ENCODE results near the gene CUX1. TPM values are rescaled to one million over a fixed set of nuclear protein-coding genes. Genes with fewer than 3 reads are reported as not detected.

Gene CUX1
- total and polyA plus RNA-seq, 2 of the 13 experiments (the other 11 are each of a cell fraction or from before 2014, with no cell fraction given) = 13.7 to 14.9 TPM

- TF ChIP-seq, protein P1, sequence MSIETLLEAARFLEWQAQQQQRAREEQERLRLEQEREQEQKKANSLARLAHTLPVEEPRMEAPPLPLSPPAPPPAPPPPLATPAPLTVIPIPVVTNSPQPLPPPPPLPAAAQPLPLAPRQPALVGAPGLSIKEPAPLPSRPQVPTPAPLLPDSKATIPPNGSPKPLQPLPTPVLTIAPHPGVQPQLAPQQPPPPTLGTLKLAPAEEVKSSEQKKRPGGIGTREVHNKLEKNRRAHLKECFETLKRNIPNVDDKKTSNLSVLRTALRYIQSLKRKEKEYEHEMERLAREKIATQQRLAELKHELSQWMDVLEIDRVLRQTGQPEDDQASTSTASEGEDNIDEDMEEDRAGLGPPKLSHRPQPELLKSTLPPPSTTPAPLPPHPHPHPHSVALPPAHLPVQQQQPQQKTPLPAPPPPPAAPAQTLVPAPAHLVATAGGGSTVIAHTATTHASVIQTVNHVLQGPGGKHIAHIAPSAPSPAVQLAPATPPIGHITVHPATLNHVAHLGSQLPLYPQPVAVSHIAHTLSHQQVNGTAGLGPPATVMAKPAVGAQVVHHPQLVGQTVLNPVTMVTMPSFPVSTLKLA (IDR thresholded peaks at IDR 0.05) = no peak
- no peak for TF ChIP-seq FIP1L1 (IDR thresholded peaks at IDR 0.05; ENCODE audit: borderline replicate concordance, insufficient read depth, low read depth, low read length)
- no peak for TF ChIP-seq PLRG1 (conservative IDR thresholded peaks at IDR 0.05)
- no peak for TF ChIP-seq NONO (IDR thresholded peaks at IDR 0.05)
- no peak for TF ChIP-seq NONO (CRISPR knock-in tag; conservative IDR thresholded peaks at IDR 0.05)
- TF ChIP-seq, protein P2, sequence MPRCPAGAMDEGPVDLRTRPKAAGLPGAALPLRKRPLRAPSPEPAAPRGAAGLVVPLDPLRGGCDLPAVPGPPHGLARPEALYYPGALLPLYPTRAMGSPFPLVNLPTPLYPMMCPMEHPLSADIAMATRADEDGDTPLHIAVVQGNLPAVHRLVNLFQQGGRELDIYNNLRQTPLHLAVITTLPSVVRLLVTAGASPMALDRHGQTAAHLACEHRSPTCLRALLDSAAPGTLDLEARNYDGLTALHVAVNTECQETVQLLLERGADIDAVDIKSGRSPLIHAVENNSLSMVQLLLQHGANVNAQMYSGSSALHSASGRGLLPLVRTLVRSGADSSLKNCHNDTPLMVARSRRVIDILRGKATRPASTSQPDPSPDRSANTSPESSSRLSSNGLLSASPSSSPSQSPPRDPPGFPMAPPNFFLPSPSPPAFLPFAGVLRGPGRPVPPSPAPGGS (CRISPR knock-in tag; IDR thresholded peaks at IDR 0.05) = no peak
- no peak for TF ChIP-seq ZNF33B (CRISPR knock-in tag; IDR thresholded peaks at IDR 0.05)
- no peak for TF ChIP-seq ZNF263 (CRISPR knock-in tag; IDR thresholded peaks at IDR 0.05)
These were observed 82.2 kb downstream of the CUX1 start (continued) for GRCh38 chr7:101899616-101900015.

DNA sequence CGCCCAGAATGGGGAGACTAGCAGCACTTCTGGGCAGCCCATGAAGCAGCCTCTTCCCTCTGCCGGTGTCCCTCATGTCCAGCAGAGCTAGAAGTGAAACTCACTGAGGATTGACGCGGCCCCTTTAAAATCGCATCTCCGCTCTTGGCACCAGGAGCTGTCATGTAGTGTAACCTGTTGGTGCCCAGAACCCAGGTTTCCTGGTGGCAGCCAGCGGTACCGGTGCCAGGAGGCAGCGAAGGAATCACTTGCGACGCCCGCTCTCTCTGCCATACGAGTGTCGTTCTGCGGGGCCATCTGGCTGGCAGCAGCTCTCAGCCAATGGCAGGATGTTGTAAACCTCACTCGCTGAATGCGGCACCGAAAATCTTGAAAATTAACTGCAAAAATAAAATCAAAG is 82.7 kb downstream of the CUX1 start:
- Histone ChIP-seq H3K36me3 (replicated peaks in 1 of 2; ENCODE audit: control insufficient read depth in 1 of 2, insufficient read depth in 2 of 2, low read length in 2 of 2) (no peaks in the 10 kb centered on the region), H3K9me3 (ENCODE audit: low read length) (no peaks in the 10 kb centered on the region), H4K20me1 (ENCODE audit: insufficient read depth, low read length) (no peaks in the 10 kb centered on the region), H3K4me3 (replicated peaks in 1 of 3; ENCODE audit: insufficient read depth in 1 of 3, low read depth in 2 of 3, low read length in 3 of 3) (no peak overlapping the region), H3K27me3 (ENCODE audit: control insufficient read depth in 1 of 2, insufficient read depth in 2 of 2, low read length in 2 of 2) (no peaks in the 10 kb centered on the region), H3K4me1 (ENCODE audit: insufficient read depth, low read length) (no peaks in the 10 kb centered on the region), H3K79me2 (ENCODE audit: insufficient read depth, low read length) (peaks cover 53% of the 10 kb centered on the region), H2AFZ (ENCODE audit: low read length) (no peak overlapping the region), H3K4me2 (ENCODE audit: low read depth, low read length) (no peak overlapping the region), H3K27ac (ENCODE audit: extremely low read length, insufficient read depth, low read length) (no peak overlapping the region), H3K9ac (ENCODE audit: insufficient read depth, low read depth, low read length) (no peak overlapping the region)
- ATAC-seq = no peak
- ChIA-PET CTCF (ENCODE audit: low intra/inter-chr PET ratio, low total read pairs) (no interaction called here), POLR2A (no interaction called here)
- in situ Hi-C loops (cut with HindIII; ENCODE audit: extremely low pct_ligation_motif_present, low pct_unique_long_range_greater_than_20kb) = no loop called here
- WGBS (ENCODE audit: low lambda C conversion rate) = 100% methylated on average over 14 of the region's 18 CpGs
- BruUV-seq (replicated peaks) = no TSS peak
- intact Hi-C loops (cut with micrococcal nuclease; ENCODE audit: unreplicated experiment) = no loop called here
- DNase-seq (ENCODE audit: low spot score) = no peak
- no peak for FAIRE-seq
- no peak for TF ChIP-seq XRCC5 (optimal IDR thresholded peaks at IDR 0.05; ENCODE audit: low read length)
- TF ChIP-seq TGIF2 (CRISPR knock-in tag; IDR thresholded peaks at IDR 0.05) = no peak
- TF ChIP-seq ZFP37 (CRISPR knock-in tag; IDR thresholded peaks at IDR 0.05; ENCODE audit: borderline replicate concordance) = no peak
- no peak for TF ChIP-seq ZNF317 (CRISPR knock-in tag; IDR thresholded peaks at IDR 0.05)
- no peak for TF ChIP-seq TARDBP (CRISPR knock-in tag; IDR thresholded peaks at IDR 0.05)
- TF ChIP-seq TOE1 (CRISPR knock-in tag; IDR thresholded peaks at IDR 0.05) = no peak
- no peak for TF ChIP-seq SIN3B (IDR thresholded peaks at IDR 0.05; ENCODE audit: low read length)
- no peak for TF ChIP-seq SOX13 (IDR thresholded peaks at IDR 0.05)
- no peak for TF ChIP-seq SOX13 (CRISPR knock-in tag; conservative IDR thresholded peaks at IDR 0.05 in 1 of 2, IDR thresholded peaks at IDR 0.05 in 1 of 2)
- TF ChIP-seq ARNT2 (CRISPR knock-in tag; IDR thresholded peaks at IDR 0.05; ENCODE audit: low read depth) = no peak
- TF ChIP-seq, protein P3, sequence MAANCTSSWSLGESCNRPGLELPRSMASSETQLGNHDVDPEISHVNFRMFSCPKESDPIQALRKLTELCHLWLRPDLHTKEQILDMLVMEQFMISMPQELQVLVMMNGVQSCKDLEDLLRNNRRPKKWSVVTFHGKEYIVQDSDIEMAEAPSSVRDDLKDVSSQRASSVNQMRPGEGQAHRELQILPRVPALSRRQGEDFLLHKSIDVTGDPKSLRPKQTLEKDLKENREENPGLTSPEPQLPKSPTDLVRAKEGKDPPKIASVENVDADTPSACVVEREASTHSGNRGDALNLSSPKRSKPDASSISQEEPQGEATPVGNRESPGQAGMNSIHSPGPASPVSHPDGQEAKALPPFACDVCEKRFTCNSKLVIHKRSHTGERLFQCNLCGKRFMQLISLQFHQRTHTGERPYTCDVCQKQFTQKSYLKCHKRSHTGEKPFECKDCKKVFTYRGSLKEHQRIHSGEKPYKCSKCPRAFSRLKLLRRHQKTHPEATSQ (CRISPR knock-in tag; IDR thresholded peaks at IDR 0.05; ENCODE audit: borderline replicate concordance) = no peak
- TF ChIP-seq, protein P4, sequence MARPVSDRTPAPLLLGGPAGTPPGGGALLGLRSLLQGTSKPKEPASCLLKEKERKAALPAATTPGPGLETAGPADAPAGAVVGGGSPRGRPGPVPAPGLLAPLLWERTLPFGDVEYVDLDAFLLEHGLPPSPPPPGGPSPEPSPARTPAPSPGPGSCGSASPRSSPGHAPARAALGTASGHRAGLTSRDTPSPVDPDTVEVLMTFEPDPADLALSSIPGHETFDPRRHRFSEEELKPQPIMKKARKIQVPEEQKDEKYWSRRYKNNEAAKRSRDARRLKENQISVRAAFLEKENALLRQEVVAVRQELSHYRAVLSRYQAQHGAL (CRISPR knock-in tag; IDR thresholded peaks at IDR 0.05; ENCODE audit: not compliant biosample characterization) = no peak
- TF ChIP-seq CEBPB (IDR thresholded peaks at IDR 0.05; ENCODE audit: borderline replicate concordance, low read depth, low read length) = no peak
- TF ChIP-seq CCAR2 (optimal IDR thresholded peaks at IDR 0.05; ENCODE audit: low read depth, low read length) = no peak
